A549 (cell line): ENCODE data around the gene TNFRSF13B. TPM values are rescaled to one million over a fixed set of nuclear protein-coding genes. Genes with fewer than 3 reads are reported as not detected.

Experiments
- ATAC-seq, 2 experiments: fragments of 200-7000 bp in 1 of 2; fragments of >200 bp in 1 of 2; cut with Nextera tagmentation in 1 of 2; cut with Tn5 transposase in 1 of 2; 3 replicates each; pipeline versions ENCODE4 v1.8.0 to v1.9.1; 2018 to 2020; ENCODE audit warnings: mild to moderate bottlenecking in 1 of 2, moderate library complexity in 1 of 2
- CTCF ChIA-PET: fragments of 300-600 bp; sonication (Branson Sonifier 250); formaldehyde crosslinking; extraction: SDS; loops from one replicate; lab custom pipeline; 2021; ENCODE audit warnings: antibody characterized with exemption, inconsistent platforms; lab: Yijun Ruan, JAX
- POLR2A ChIA-PET: fragments of 350-600 bp; formaldehyde crosslinking; extraction: SDS; loops from one replicate; lab custom pipeline; 2021; ENCODE audit warnings: antibody characterized with exemption, inconsistent platforms; lab: Yijun Ruan, JAX
- DNase-seq, 2 experiments: peaks; one replicate each; pipeline versions ENCODE4 v3.0.0 to v3.0.0-alpha.2; 2011 to 2016; ENCODE audit warnings: low read depth in 1 of 2, low spot score in 1 of 2
- FAIRE-seq: peaks from 2 replicates; lab custom pipeline; 2011; peaks lifted over from hg19 to GRCh38; lab: Jason Lieb, UNC
- H3K27ac ChIP-seq, 2 experiments: fragments of >200 bp; sonication (Bioruptor Twin); formaldehyde crosslinking; 3 replicates each; pipeline ENCODE4 v1.5.1; 2016 to 2017
- H3K4me1 ChIP-seq: fragments of >200 bp; sonication (Bioruptor Twin); formaldehyde crosslinking; 3 replicates; pipeline ENCODE4 v1.6.1; 2016
- H3K4me2 ChIP-seq: fragments of >200 bp; sonication (Bioruptor Twin); formaldehyde crosslinking; 3 replicates; pipeline ENCODE4 v1.6.1; 2016
- H3K4me3 ChIP-seq: fragments of >200 bp; sonication (Bioruptor Twin); formaldehyde crosslinking; 3 replicates; pipeline ENCODE4 v1.5.1; 2016
- H3K9me3 ChIP-seq: fragments of >200 bp; sonication (Bioruptor Twin); formaldehyde crosslinking; 3 replicates; pipeline ENCODE4 v1.6.1; 2016
- CBX2 ChIP-seq: fragments of 200-600 bp; sonication (generic); IDR thresholded peaks from 2 replicates; pipeline ENCODE4 v1.6.1; 2016; ENCODE audit warnings: low read depth, mild to moderate bottlenecking, borderline replicate concordance
- CHD4 ChIP-seq: fragments of 200-600 bp; sonication (generic); IDR thresholded peaks from 2 replicates; pipeline ENCODE4 v1.6.1; 2016; ENCODE audit warnings: antibody characterized with exemption, mild to moderate bottlenecking, borderline replicate concordance
- CTCF ChIP-seq: fragments of >200 bp; sonication (Bioruptor Twin); formaldehyde crosslinking; IDR thresholded peaks from 3 replicates; pipeline ENCODE4 v1.5.1; 2016
- E2F6 ChIP-seq: IDR thresholded peaks from 2 replicates; pipeline ENCODE4 v1.6.1; 2012; ENCODE audit warnings: low read depth, borderline replicate concordance
- EHF ChIP-seq: fragments of 250-450 bp; sonication (Bioruptor Pico); IDR thresholded peaks from 2 replicates; pipeline ENCODE4 v1.5.0; 2020; ENCODE audit warnings: mild to moderate bottlenecking
- EHMT2 ChIP-seq: fragments of 200-600 bp; sonication (generic); IDR thresholded peaks from 2 replicates; pipeline ENCODE4 v1.6.1; 2016; ENCODE audit warnings: antibody characterized with exemption, low read depth, mild to moderate bottlenecking, moderate library complexity
- ELK1 ChIP-seq: fragments of 150-350 bp; IDR thresholded peaks from 2 replicates; pipeline ENCODE4 v1.6.1; 2014; ENCODE audit warnings: low read depth, mild to moderate bottlenecking, low read length
- FOSB ChIP-seq: fragments of 250-450 bp; sonication (Bioruptor Pico); IDR thresholded peaks from 2 replicates; pipeline ENCODE4 v1.5.0; 2020; ENCODE audit warnings: mild to moderate bottlenecking, moderate library complexity
- FOSL2 ChIP-seq, 2 experiments: fragments of 450-650 bp in 1 of 2; fragments of >200 bp in 1 of 2; sonication (Bioruptor Twin) in 1 of 2; formaldehyde crosslinking; IDR thresholded peaks; 2 replicates each; pipeline versions ENCODE4 v1.5.0 to v1.6.1; 2016 to 2020; ENCODE audit warnings: mild to moderate bottlenecking in 1 of 2, moderate library complexity in 1 of 2
- FOXS1 ChIP-seq: fragments of 250-450 bp; sonication (Bioruptor Pico); IDR thresholded peaks from 2 replicates; pipeline ENCODE4 v1.5.0; 2020; ENCODE audit warnings: mild to moderate bottlenecking, moderate library complexity
- GATA3 ChIP-seq: IDR thresholded peaks from 2 replicates; pipeline ENCODE4 v1.6.1; 2012; ENCODE audit warnings: borderline replicate concordance
- HDAC2 ChIP-seq: fragments of 200-600 bp; sonication (generic); IDR thresholded peaks from 2 replicates; pipeline ENCODE4 v1.6.1; 2016
- HOXA7 ChIP-seq: fragments of 250-450 bp; sonication (Bioruptor Pico); IDR thresholded peaks from 2 replicates; pipeline ENCODE4 v1.5.0; 2020; ENCODE audit warnings: mild to moderate bottlenecking, moderate library complexity
- HOXB13 ChIP-seq: fragments of 250-450 bp; sonication (Bioruptor Pico); IDR thresholded peaks from 2 replicates; pipeline ENCODE4 v1.5.0; 2020; ENCODE audit warnings: low read depth, mild to moderate bottlenecking, moderate library complexity
- HOXB5 ChIP-seq: fragments of 250-450 bp; sonication (Bioruptor Pico); IDR thresholded peaks from 2 replicates; pipeline ENCODE4 v1.5.0; 2020; ENCODE audit warnings: mild to moderate bottlenecking, moderate library complexity
- KDM5A ChIP-seq: fragments of 200-600 bp; sonication (generic); IDR thresholded peaks from 2 replicates; pipeline ENCODE4 v1.6.1; 2016; ENCODE audit warnings: antibody characterized with exemption, mild to moderate bottlenecking
- MAFK ChIP-seq: fragments of 450-650 bp; IDR thresholded peaks from 2 replicates; pipeline ENCODE4 v1.6.1; 2014; ENCODE audit not compliant: partially characterized antibody
- NPAS2 ChIP-seq: fragments of 250-450 bp; sonication (Bioruptor Pico); IDR thresholded peaks from 2 replicates; pipeline ENCODE4 v1.8.0; 2022; ENCODE audit warnings: mild to moderate bottlenecking, moderate library complexity, borderline replicate concordance
- PHF8 ChIP-seq: fragments of 200-600 bp; sonication (generic); IDR thresholded peaks from 2 replicates; pipeline ENCODE4 v1.6.1; 2016; ENCODE audit warnings: low read depth, mild to moderate bottlenecking, antibody characterized with exemption, moderate library complexity, borderline replicate concordance
- POLR2A ChIP-seq: IDR thresholded peaks from 2 replicates; pipeline ENCODE4 v1.6.1; 2012; ENCODE audit warnings: mild to moderate bottlenecking, low read length
- RCOR1 ChIP-seq: fragments of 150-350 bp; IDR thresholded peaks from 2 replicates; pipeline ENCODE4 v1.6.1; 2014; ENCODE audit warnings: antibody characterized with exemption, low read length, low read depth
- RFX5 ChIP-seq: fragments of 450-650 bp; IDR thresholded peaks from 2 replicates; pipeline ENCODE4 v1.7.1; 2014; ENCODE audit warnings: antibody characterized with exemption, mild to moderate bottlenecking, moderate library complexity
- RNF2 ChIP-seq: fragments of 200-600 bp; sonication (generic); IDR thresholded peaks from 2 replicates; pipeline ENCODE4 v1.6.1; 2016; ENCODE audit warnings: low read depth, mild to moderate bottlenecking, antibody characterized with exemption, moderate library complexity, borderline replicate concordance
- TFCP2L1 ChIP-seq: fragments of 250-450 bp; sonication (Bioruptor Pico); IDR thresholded peaks from 2 replicates; pipeline ENCODE4 v1.5.0; 2021; ENCODE audit warnings: mild to moderate bottlenecking
- TP53 ChIP-seq: fragments of 250-450 bp; sonication (Bioruptor Pico); IDR thresholded peaks from 2 replicates; pipeline ENCODE4 v1.5.0; 2021; ENCODE audit warnings: mild to moderate bottlenecking, moderate library complexity
- USF2 ChIP-seq: fragments of 450-650 bp; IDR thresholded peaks from 2 replicates; pipeline ENCODE4 v1.6.1; 2014; ENCODE audit warnings: antibody characterized with exemption
- ZC3H11A ChIP-seq: fragments of 450-650 bp; IDR thresholded peaks from 2 replicates; pipeline ENCODE4 v1.6.1; 2014; ENCODE audit warnings: antibody characterized with exemption, mild to moderate bottlenecking
- WGBS: methylation state at CpG from one replicate; pipeline ENCODE4 v1.1.6; 2017; ENCODE audit errors: missing lambda C conversion rate; 5-methylcytosine and 5-hydroxymethylcytosine counted together
- polyA plus RNA-seq, 4 experiments: library from polyadenylated mRNA; depleted of rRNA in 3 of 4; stranded (reverse); fragments of >200 nt; fragmentation: RNase III in 1 of 4; extraction: RNeasy Plus Mini Kit Qiagen cat#74134 plus additional on column Dnase treatment in 1 of 4; gene quantifications; 2 replicates in 3 of 4; 3 replicates in 1 of 4; pipeline ENCODE4 v1.2.3, GENCODE V29; 2011 to 2017

Gene TNFRSF13B
- polyA plus RNA-seq, 2 of the 4 experiments (the other 2 are of a cell fraction), result not detected

GRCh38 chr17:16950488-16950887 lies 21.4 kb downstream of the TNFRSF13B start:
- Histone ChIP-seq H3K4me3 (no peak overlapping the region), H3K4me1 (peaks cover 1% of the 10 kb centered on the region; the same call in 1 of the 3 replicates), H3K27ac (no peak overlapping the region), H3K4me2 (no peak overlapping the region), H3K9me3 (peaks cover 31% of the 10 kb centered on the region)
- FAIRE-seq (no peak), ATAC-seq (no peak), DNase-seq (no peak)
- TF ChIP-seq ELK1, result no peak
- TF ChIP-seq HOXB13, result no peak
- POLR2A ChIA-PET, result no interaction called here
- 43% methylated on average over 4 of the region's 5 CpGs for WGBS
- CTCF ChIA-PET, result no interaction called here

- POLR2A ChIA-PET, result no interaction called here
- CTCF ChIA-PET, result interaction anchor here (0.6 kb wide), 1 partner anchor 918 kb away, joined by 3 read pairs; no protein-coding TSS in a partner anchor
- H3K4me2 ChIP-seq, result no peak overlapping the region
- DNase-seq, result no peak
- FAIRE-seq, result no peak
- TF ChIP-seq FOXS1 (CRISPR knock-in tag), result no peak
- no peak for TF ChIP-seq ZC3H11A
- TF ChIP-seq HDAC2, result no peak
- TF ChIP-seq HOXB13, result no peak
- TF ChIP-seq CBX2, result no peak
- no peak for TF ChIP-seq RFX5
- no peak for TF ChIP-seq CTCF
- no peak for TF ChIP-seq HOXA7
- no peak for TF ChIP-seq HOXB5 (CRISPR knock-in tag)
- TF ChIP-seq RNF2, result no peak
- TF ChIP-seq MAFK, result no peak
- TF ChIP-seq FOSB (CRISPR knock-in tag), result no peak
- no peak for TF ChIP-seq TFCP2L1 (CRISPR knock-in tag)
- TF ChIP-seq GATA3, result no peak
- no peak for TF ChIP-seq KDM5A
- TF ChIP-seq CHD4, result no peak
- TF ChIP-seq TP53, result no peak
- TF ChIP-seq EHF (CRISPR knock-in tag), result no peak
- TF ChIP-seq E2F6, result no peak
- ATAC-seq, result no peak
- 65% methylated on average over 6 of the region's 6 CpGs for WGBS
- peaks cover 7% of the 10 kb centered on the region; the same call in 1 of the 3 replicates for H3K4me1 ChIP-seq
- peaks cover 29% of the 10 kb centered on the region for H3K9me3 ChIP-seq
- no peak overlapping the region for H3K27ac ChIP-seq
- H3K4me3 ChIP-seq, result no peak overlapping the region
These were observed 23.1 kb downstream of the TNFRSF13B start for GRCh38 chr17:16948587-16949376.

- ATAC-seq, result no peak
- CTCF ChIA-PET, result interaction anchor here (1.3 kb wide), 1 partner anchor 11 kb away, joined by 3 read pairs; no protein-coding TSS in a partner anchor
- DNase-seq, result no peak
- no peak for FAIRE-seq
- H3K27ac ChIP-seq, result no peak overlapping the region
- H3K9me3 ChIP-seq, result peaks cover 29% of the 10 kb centered on the region
- TF ChIP-seq NPAS2 (CRISPR knock-in tag) (no peak), PHF8 (no peak), HOXB13 (no peak), MAFK (no peak), TP53 (no peak), GATA3 (no peak), RCOR1 (no peak), CTCF (no peak), EHF (CRISPR knock-in tag) (no peak), EHMT2 (no peak), ZC3H11A (no peak), POLR2A (no peak), FOSL2 (IDR thresholded peaks at IDR 0.05) (no peak), FOSL2 (CRISPR knock-in tag; IDR thresholded peaks at IDR 0.05) (no peak), USF2 (no peak), RNF2 (no peak)
- POLR2A ChIA-PET, result no interaction called here
- H3K4me3 ChIP-seq, result no peak overlapping the region
- H3K4me2 ChIP-seq, result no peak overlapping the region
- WGBS, result 25% methylated on average over 3 of the region's 3 CpGs
- peaks cover 11% of the 10 kb centered on the region; the same call in 2 of the 3 replicates for H3K4me1 ChIP-seq
These were observed 24.4 kb downstream of the TNFRSF13B start for GRCh38 chr17:16947470-16947869.
